Karpas-422 (cell line): Measurements from ENCODE around the gene DBX1. TPM values are rescaled to one million over a fixed set of nuclear protein-coding genes. Genes with fewer than 3 reads are reported as not detected.

Experiments
- DNase-seq: peaks from one replicate; pipeline ENCODE4 v3.0.0-alpha.2; 2015
- H2AFZ ChIP-seq: fragments of 200-600 bp; sonication (generic); 2 replicates; pipeline ENCODE4 v1.6.1; 2014; ENCODE audit warnings: antibody characterized with exemption, low read length, mixed read lengths
- H3K27ac ChIP-seq: fragments of 200-600 bp; sonication (generic); 2 replicates; pipeline ENCODE4 v1.5.1; 2014; ENCODE audit warnings: mild to moderate bottlenecking, low read length, moderate library complexity
- H3K27me3 ChIP-seq: fragments of 200-600 bp; sonication (generic); 2 replicates; pipeline ENCODE4 v1.6.1; 2014; ENCODE audit warnings: low read length, mixed read lengths
- H3K36me3 ChIP-seq: fragments of 200-600 bp; sonication (generic); 2 replicates; pipeline ENCODE4 v1.6.1; 2014; ENCODE audit warnings: low read length, mixed read lengths; ENCODE audit not compliant: insufficient read depth
- H3K4me1 ChIP-seq: fragments of 200-600 bp; sonication (generic); 2 replicates; pipeline ENCODE4 v1.6.1; 2014; ENCODE audit warnings: mild to moderate bottlenecking, low read length, mixed read lengths
- H3K4me2 ChIP-seq: fragments of 200-600 bp; sonication (generic); 2 replicates; pipeline ENCODE4 v1.6.1; 2014; ENCODE audit warnings: low read length, low read depth, mild to moderate bottlenecking; ENCODE audit not compliant: poor library complexity, severe bottlenecking
- H3K4me3 ChIP-seq: fragments of 200-600 bp; sonication (generic); 2 replicates; pipeline ENCODE4 v1.5.1; 2014; ENCODE audit warnings: mild to moderate bottlenecking, antibody characterized with exemption, low read length, mixed read lengths
- H3K79me2 ChIP-seq: fragments of 200-600 bp; sonication (generic); 2 replicates; pipeline ENCODE4 v1.6.1; 2014; ENCODE audit warnings: mild to moderate bottlenecking, low read length, mixed read lengths
- H3K9ac ChIP-seq: fragments of 200-600 bp; sonication (generic); 2 replicates; pipeline ENCODE4 v1.6.0; 2014; ENCODE audit warnings: low read length
- H3K9me2 ChIP-seq: fragments of 200-600 bp; sonication (generic), shearing (Covaris generic); replicated peaks from 2 replicates; pipeline ENCODE4 v1.6.0; 2014; ENCODE audit warnings: mild to moderate bottlenecking, low read length, moderate library complexity; ENCODE audit not compliant: insufficient read depth
- H3K9me3 ChIP-seq: fragments of 300-700, 200-600 bp; sonication (generic); 2 replicates; pipeline ENCODE4 v1.6.1; 2014; ENCODE audit warnings: low read length, mixed read lengths
- H4K20me1 ChIP-seq: fragments of 200-600 bp; sonication (generic); 2 replicates; pipeline ENCODE4 v1.6.1; 2014; ENCODE audit warnings: mild to moderate bottlenecking, antibody characterized with exemption, low read length, low read depth; ENCODE audit not compliant: insufficient read depth
- total RNA-seq: library from RNA; depleted of rRNA; stranded (reverse); fragments of >200 nt; shearing (Covaris generic); gene quantifications from 2 replicates; pipeline ENCODE4 v1.2.3, GENCODE V29; 2014; ENCODE audit warnings: low replicate concordance; rRNA removed

DBX1 gene, protein sequence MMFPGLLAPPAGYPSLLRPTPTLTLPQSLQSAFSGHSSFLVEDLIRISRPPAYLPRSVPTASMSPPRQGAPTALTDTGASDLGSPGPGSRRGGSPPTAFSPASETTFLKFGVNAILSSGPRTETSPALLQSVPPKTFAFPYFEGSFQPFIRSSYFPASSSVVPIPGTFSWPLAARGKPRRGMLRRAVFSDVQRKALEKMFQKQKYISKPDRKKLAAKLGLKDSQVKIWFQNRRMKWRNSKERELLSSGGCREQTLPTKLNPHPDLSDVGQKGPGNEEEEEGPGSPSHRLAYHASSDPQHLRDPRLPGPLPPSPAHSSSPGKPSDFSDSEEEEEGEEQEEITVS
- total RNA-seq = not detected in 2 replicates

DNA sequence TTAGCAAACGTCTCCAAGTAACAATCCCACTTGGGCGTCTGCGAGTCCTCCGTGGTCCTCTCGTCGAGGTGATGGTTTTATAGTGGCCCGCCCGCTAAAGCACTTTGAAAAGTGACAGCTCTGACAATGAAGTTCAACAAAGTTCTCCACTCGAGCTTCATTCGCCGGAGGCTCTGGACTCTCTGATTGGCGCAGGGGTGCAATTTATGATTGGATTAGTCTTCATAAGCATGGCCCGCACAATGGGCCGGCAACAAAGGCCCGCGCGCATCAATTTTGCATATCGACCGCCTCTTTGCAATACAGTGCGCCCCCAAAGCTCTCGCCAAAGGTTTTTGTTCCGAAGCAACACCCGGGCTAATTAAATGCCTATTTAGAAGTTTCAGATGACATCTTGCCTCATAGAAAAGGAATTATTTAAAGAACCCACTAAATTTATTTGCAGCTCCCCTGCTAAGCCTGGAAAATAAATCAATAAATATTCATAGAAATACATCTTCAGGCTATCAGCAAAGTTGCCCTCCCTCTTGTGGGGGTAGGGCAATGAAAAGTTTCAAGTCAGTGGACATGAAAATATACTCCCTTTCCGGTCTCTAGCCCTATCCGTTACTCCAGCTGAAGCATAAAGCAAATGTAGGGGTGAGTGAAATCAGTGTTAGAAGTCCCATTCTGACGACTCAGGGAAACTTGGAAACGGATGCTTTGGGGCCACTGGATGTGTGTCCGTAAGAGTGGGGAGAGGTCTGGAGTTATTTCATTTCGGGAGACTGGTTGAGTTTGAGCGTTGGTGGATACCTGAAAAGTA, at the start of gene DBX1:
DBX1 (minus strand) TSS at position 51 of the 805 bp plus-strand sequence. CDS start 151 bp downstream, outside the sequence.
- H3K9me2 ChIP-seq = no peaks in the 10 kb centered on the region
- H3K27me3 ChIP-seq = no peaks in the 10 kb centered on the region
- H3K4me2 ChIP-seq = no peak within 1 kb of the TSS
- DNase-seq = no peak
- H3K9ac ChIP-seq = no peak within 1 kb of the TSS
- no peak within 1 kb of the TSS for H3K4me3 ChIP-seq
- H3K36me3 ChIP-seq = no peaks in the 10 kb centered on the region
- H3K4me1 ChIP-seq = no peaks in the 10 kb centered on the region
- H3K27ac ChIP-seq = no peak within 1 kb of the TSS
- no peaks in the 10 kb centered on the region for H3K9me3 ChIP-seq
- H4K20me1 ChIP-seq = no peaks in the 10 kb centered on the region
- H2AFZ ChIP-seq = no peak within 1 kb of the TSS
- no peaks in the 10 kb centered on the region for H3K79me2 ChIP-seq

DNA sequence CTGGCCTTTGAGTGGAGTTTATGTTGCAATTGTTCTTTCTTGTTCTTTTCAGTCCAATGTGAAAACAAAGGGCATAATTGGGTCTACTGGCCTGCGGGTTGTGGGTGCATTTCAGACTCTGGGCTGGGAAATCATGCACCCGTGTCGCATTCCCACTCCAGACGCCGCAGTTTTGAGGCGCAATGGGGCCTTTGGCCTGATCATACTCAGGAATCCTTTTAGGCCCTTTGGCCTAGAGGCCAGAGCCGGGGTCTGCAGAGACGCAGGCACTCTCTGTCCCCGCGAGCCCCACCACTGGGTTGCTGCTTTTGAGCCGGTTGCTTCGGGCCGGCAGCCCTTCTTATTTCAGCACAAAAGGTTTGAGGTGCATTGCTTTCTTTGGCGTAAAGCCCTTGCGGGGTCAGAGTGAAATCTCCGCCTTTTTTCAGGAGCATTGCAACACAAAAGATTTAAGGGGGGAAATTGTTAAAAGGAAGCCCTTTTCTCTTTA, 48.4 kb upstream of the DBX1 start:
- Histone ChIP-seq H3K9me2 (no peaks in the 10 kb centered on the region), H3K79me2 (no peaks in the 10 kb centered on the region), H2AFZ (no peak overlapping the region), H3K36me3 (no peaks in the 10 kb centered on the region), H3K4me1 (no peaks in the 10 kb centered on the region), H3K9me3 (no peaks in the 10 kb centered on the region), H4K20me1 (no peaks in the 10 kb centered on the region), H3K27me3 (no peaks in the 10 kb centered on the region), H3K9ac (no peak overlapping the region), H3K4me3 (no peak overlapping the region), H3K4me2 (no peak overlapping the region), H3K27ac (no peak overlapping the region)
- DNase-seq = no peak

DNA sequence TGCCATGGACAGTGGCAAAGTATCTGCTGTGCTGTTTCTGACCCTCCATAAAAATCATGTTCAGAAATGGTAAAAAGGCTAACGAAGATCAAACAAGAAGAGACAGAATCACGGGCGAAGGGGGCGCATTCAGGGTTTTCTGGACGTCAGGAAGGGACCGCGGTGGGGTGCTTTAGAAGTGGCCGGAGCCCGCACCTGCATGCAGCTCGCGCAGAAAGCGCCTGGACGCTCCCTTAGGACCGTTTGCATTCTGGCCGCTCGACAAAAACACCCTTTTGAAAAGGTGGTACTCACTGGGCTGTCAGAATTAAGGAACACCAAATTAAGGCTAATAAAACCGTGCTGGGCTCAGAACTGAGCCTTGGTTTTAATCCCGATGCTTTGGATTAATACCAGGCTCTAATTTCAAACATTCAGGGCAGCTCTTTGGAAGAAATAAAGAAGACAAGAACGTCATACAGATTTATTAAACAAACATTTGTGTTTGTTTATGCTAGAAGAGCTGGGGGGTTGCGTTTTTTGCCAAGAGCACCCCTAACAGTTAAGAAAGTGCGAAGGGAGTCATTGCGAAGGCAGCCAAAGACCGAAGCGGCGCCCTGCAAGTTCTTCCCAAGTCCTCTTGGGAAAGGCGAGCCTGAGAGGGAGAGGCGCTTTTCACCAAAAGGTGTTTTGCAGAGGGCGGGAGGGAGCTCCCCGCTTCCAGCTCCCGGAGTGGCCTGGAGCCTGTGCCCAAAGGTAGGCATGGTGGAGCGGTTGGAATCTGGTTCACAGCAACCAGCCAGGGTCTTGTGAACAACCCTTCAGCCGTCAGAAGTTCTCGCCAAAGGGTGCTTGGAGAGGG, 47.7 kb upstream of the DBX1 start:
- H3K36me3 ChIP-seq = no peaks in the 10 kb centered on the region
- no peaks in the 10 kb centered on the region for H3K4me1 ChIP-seq
- H3K27me3 ChIP-seq = no peaks in the 10 kb centered on the region
- no peak overlapping the region for H2AFZ ChIP-seq
- no peaks in the 10 kb centered on the region for H4K20me1 ChIP-seq
- H3K4me3 ChIP-seq = no peak overlapping the region
- no peaks in the 10 kb centered on the region for H3K9me3 ChIP-seq
- no peaks in the 10 kb centered on the region for H3K79me2 ChIP-seq
- H3K4me2 ChIP-seq = no peak overlapping the region
- no peak overlapping the region for H3K9ac ChIP-seq
- H3K27ac ChIP-seq = no peak overlapping the region
- no peaks in the 10 kb centered on the region for H3K9me2 ChIP-seq
- no peak for DNase-seq

DNA sequence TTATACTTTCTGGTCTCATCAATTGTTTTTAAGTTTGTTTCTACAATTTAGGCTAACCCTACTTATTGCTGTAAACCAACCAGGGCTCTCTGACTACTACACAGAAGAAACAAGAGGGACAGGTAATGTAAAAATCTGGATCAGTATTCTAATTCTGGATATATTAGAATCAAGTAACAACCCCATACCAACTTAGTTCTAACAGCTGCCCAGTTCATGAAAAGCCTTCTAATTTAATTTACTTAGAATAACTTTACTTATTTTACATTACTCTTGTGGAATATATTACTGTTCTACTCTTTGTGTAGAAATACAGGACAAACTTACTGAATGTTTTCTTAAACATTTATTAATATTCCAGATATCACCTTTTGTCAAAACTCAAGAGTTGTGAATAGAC, 45.5 kb upstream of the DBX1 start:
- Histone ChIP-seq H3K27me3 (no peaks in the 10 kb centered on the region), H3K9me2 (no peaks in the 10 kb centered on the region), H3K4me3 (no peak overlapping the region), H3K4me1 (no peaks in the 10 kb centered on the region), H3K79me2 (no peaks in the 10 kb centered on the region), H3K4me2 (no peak overlapping the region), H3K36me3 (no peaks in the 10 kb centered on the region), H4K20me1 (no peaks in the 10 kb centered on the region), H3K27ac (no peak overlapping the region), H3K9ac (no peak overlapping the region), H3K9me3 (no peaks in the 10 kb centered on the region), H2AFZ (no peak overlapping the region)
- no peak for DNase-seq

DNA sequence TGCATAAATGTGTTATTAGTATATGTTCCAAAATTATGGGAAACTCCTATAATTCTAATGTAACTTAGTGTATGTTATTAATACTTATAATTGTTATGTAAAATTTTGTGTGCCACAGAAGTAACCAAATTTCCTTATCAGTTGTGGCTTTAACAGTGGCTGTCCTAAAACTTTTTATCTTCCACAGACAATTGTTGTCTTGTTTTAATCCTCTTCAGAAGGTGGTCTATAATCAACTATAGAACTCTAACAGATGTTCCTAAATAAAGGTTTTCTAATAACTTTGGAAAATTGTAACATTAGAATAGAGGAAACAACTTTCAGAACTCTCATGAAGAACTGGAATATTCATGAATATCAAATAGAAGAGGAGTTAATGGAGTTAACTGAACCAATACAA, 44.4 kb upstream of the DBX1 start:
- Histone ChIP-seq H3K4me1 (no peaks in the 10 kb centered on the region), H3K9me2 (no peaks in the 10 kb centered on the region), H3K4me3 (no peak overlapping the region), H3K27me3 (no peaks in the 10 kb centered on the region), H4K20me1 (no peaks in the 10 kb centered on the region), H3K36me3 (no peaks in the 10 kb centered on the region), H3K27ac (no peak overlapping the region), H3K9ac (no peak overlapping the region), H3K79me2 (no peaks in the 10 kb centered on the region), H3K9me3 (no peaks in the 10 kb centered on the region), H3K4me2 (no peak overlapping the region), H2AFZ (no peak overlapping the region)
- DNase-seq = no peak

DNA sequence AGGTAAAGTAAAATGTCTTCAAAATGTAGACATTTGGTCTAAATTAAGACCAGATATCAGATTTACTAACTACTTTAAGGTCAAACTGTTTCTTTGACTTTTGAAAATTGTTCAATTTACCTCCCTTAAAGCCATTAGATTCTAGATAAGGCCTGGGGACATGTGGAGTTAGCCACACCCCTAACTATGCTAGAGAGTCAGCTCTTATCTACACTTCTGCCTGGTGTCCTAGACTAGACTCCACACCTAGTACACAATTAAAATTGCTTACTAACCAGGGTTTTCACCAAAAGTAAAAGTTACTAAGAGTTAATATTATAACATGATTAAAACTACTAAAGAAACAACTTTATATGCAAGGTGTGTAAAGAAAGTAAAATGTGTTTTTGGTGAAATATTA, 43.6 kb upstream of the DBX1 start:
- no peaks in the 10 kb centered on the region for H3K9me3 ChIP-seq
- H3K9ac ChIP-seq = no peak overlapping the region
- no peak overlapping the region for H2AFZ ChIP-seq
- H3K27me3 ChIP-seq = no peaks in the 10 kb centered on the region
- no peak overlapping the region for H3K27ac ChIP-seq
- H3K4me3 ChIP-seq = no peak overlapping the region
- H3K79me2 ChIP-seq = no peaks in the 10 kb centered on the region
- no peak overlapping the region for H3K4me2 ChIP-seq
- no peaks in the 10 kb centered on the region for H3K36me3 ChIP-seq
- no peaks in the 10 kb centered on the region for H4K20me1 ChIP-seq
- DNase-seq = no peak
- H3K9me2 ChIP-seq = no peaks in the 10 kb centered on the region
- no peaks in the 10 kb centered on the region for H3K4me1 ChIP-seq

DNA sequence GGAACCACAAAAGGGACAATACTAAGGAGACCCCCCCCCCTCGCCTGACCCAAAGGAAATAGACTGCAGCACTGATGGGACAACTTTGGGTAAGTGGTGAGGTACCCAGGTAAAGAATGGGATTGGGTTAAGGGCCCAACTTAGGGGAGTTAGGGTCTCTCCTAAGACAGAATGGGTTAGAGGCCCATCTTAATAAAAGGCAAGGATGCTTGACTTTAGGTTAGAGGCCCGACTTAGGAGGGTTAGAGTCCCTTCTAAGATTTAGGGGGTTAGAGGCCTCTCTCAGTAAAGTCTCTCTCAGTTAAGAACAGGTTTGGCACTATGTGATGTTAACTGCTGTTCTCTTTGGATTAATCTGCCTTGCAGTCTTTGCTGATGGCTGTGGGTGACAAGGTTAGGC, 41.0 kb upstream of the DBX1 start:
- H3K9ac ChIP-seq = no peak overlapping the region
- no peak overlapping the region for H3K27ac ChIP-seq
- no peak overlapping the region for H3K4me3 ChIP-seq
- H2AFZ ChIP-seq = no peak overlapping the region
- no peaks in the 10 kb centered on the region for H3K27me3 ChIP-seq
- no peak overlapping the region for H3K4me2 ChIP-seq
- no peaks in the 10 kb centered on the region for H4K20me1 ChIP-seq
- no peaks in the 10 kb centered on the region for H3K79me2 ChIP-seq
- H3K9me2 ChIP-seq = no peaks in the 10 kb centered on the region
- H3K9me3 ChIP-seq = no peaks in the 10 kb centered on the region
- DNase-seq = no peak
- H3K4me1 ChIP-seq = no peaks in the 10 kb centered on the region
- H3K36me3 ChIP-seq = no peaks in the 10 kb centered on the region
